Skin epidermis (tissue), 12 donors: ENCODE results near the gene C5AR1.
"Not testable (repeated sequence)": the region's sequence is repeated elsewhere in the genome, so short reads cannot be mapped to it uniquely, and the experiment has no call there.

Experiments used
- H3K27ac ChIP-seq, 21 experiments: fragments of 200-600 bp; sonication (generic) in 11 of 21; one replicate each; pipeline ENCODE4 v1.5.0; 2020; ENCODE audit warnings: mild to moderate bottlenecking in 3 of 21, inconsistent platforms in 2 of 21, moderate library complexity in 2 of 21
- H3K4me3 ChIP-seq, 7 experiments: fragments of 200-600 bp; sonication (generic) in 2 of 7; one replicate each; pipeline ENCODE4 v1.5.0; 2020; ENCODE audit warnings: inconsistent platforms in 2 of 7, mild to moderate bottlenecking in 2 of 7, moderate library complexity in 1 of 7

C5AR1 gene

GRCh38 chr19:47323409-47323808, 13.7 kb downstream of the C5AR1 start:
- peak overlapping the region in 1 of 7 experiments; percentile 3 for H3K4me3 ChIP-seq
- H3K27ac ChIP-seq: peak overlapping the region in 4 of 21 experiments; percentile 16 to 76 (median 55)

GRCh38 chr19:47323872-47324271, 14.2 kb downstream of the C5AR1 start:
- peak overlapping the region in 11 of 21 experiments; percentile 4 to 76 (median 46) for H3K27ac ChIP-seq

GRCh38 chr19:47324502-47324901, 14.8 kb downstream of the C5AR1 start:
- Histone ChIP-seq H3K27ac (peak overlapping the region in 8 of 21 experiments; percentile 4 to 76 (median 54)), H3K4me3 (no peak overlapping the region)

More at GRCh38 chr19:47323872-47324271, 14.2 kb downstream of the C5AR1 start:
- no peak overlapping the region for H3K4me3 ChIP-seq

GRCh38 chr19:47330466-47330869, 20.8 kb downstream of the C5AR1 start:
- Histone ChIP-seq H3K4me3 (no peak overlapping the region), H3K27ac (peak overlapping the region in 13 of 21 experiments; percentile 1 to 84 (median 44))

GRCh38 chr19:47331490-47331889, 21.8 kb downstream of the C5AR1 start:
- Histone ChIP-seq H3K27ac (peak overlapping the region in 11 of 21 experiments; percentile 1 to 72 (median 26)), H3K4me3 (no peak overlapping the region)

GRCh38 chr19:47331931-47332547, 22.4 kb downstream of the C5AR1 start, which contains the start of gene C5AR2:
C5AR2 (plus strand) TSS chr19:47332175; CDS start chr19:47340800, 8,625 bp downstream.
- Histone ChIP-seq H3K27ac (peak within 1 kb of the TSS in 17 of 21 experiments; percentile 2 to 84 (median 39)), H3K4me3 (no peak within 1 kb of the TSS)

GRCh38 chr19:47336765-47337718, 27.4 kb downstream of the C5AR1 start:
- not testable (repeated sequence) for H3K4me3 ChIP-seq
- peak overlapping the region in 5 of 21 experiments; percentile 6 to 55 (median 10) for H3K27ac ChIP-seq

- H3K4me3 ChIP-seq: no peak overlapping the region
- no peak overlapping the region for H3K27ac ChIP-seq
Measured at GRCh38 chr19:47339196-47339880, 29.7 kb downstream of the C5AR1 start.

GRCh38 chr19:47340477-47341208, 31.0 kb downstream of the C5AR1 start:
- Histone ChIP-seq H3K27ac (no peak overlapping the region), H3K4me3 (no peak overlapping the region)

GRCh38 chr19:47341734-47342133, 32.1 kb downstream of the C5AR1 start:
- no peak overlapping the region for H3K27ac ChIP-seq
- no peak overlapping the region for H3K4me3 ChIP-seq

- H3K4me3 ChIP-seq: no peak overlapping the region
- no peak overlapping the region for H3K27ac ChIP-seq
Measured at GRCh38 chr19:47343194-47343802, 33.6 kb downstream of the C5AR1 start.

GRCh38 chr19:47344425-47344824, 34.8 kb downstream of the C5AR1 start:
- H3K4me3 ChIP-seq: no peak overlapping the region
- no peak overlapping the region for H3K27ac ChIP-seq

GRCh38 chr19:47346024-47346423, 36.4 kb downstream of the C5AR1 start:
- not testable (repeated sequence) for H3K27ac ChIP-seq, H3K4me3 ChIP-seq

- peak within 1 kb of the TSS; percentile 54 to 94 (median 77) for H3K4me3 ChIP-seq
- H3K27ac ChIP-seq: peak within 1 kb of the TSS; percentile 60 to 93 (median 85)
Measured at GRCh38 chr19:47348819-47349795, 39.4 kb downstream of the C5AR1 start, which contains the start of gene DHX34. DHX34 (plus strand) TSS chr19:47349315; CDS start chr19:47353031, 3,716 bp downstream.

- H3K27ac ChIP-seq: peak overlapping the region in 1 of 21 experiments; percentile 21
- no peak overlapping the region for H3K4me3 ChIP-seq
Measured at GRCh38 chr19:47350630-47351029, 41.0 kb downstream of the C5AR1 start.

GRCh38 chr19:47351548-47351947, 41.9 kb downstream of the C5AR1 start:
- H3K4me3 ChIP-seq: no peak overlapping the region
- peak overlapping the region in 2 of 21 experiments; percentile 8 to 16 for H3K27ac ChIP-seq

- Histone ChIP-seq H3K4me3 (no peak overlapping the region), H3K27ac (no peak overlapping the region)
Measured at GRCh38 chr19:47352095-47352494, 42.4 kb downstream of the C5AR1 start.
